Inflammatory macrophage treated with lipopolysaccharide for 4 hours (primary cell): ENCODE results near the gene CCDC142.

Experiments used
- DNase-seq: peaks from one replicate; pipeline ENCODE4 v3.0.0-alpha.2; 2020

The CCDC142 gene

DNA sequence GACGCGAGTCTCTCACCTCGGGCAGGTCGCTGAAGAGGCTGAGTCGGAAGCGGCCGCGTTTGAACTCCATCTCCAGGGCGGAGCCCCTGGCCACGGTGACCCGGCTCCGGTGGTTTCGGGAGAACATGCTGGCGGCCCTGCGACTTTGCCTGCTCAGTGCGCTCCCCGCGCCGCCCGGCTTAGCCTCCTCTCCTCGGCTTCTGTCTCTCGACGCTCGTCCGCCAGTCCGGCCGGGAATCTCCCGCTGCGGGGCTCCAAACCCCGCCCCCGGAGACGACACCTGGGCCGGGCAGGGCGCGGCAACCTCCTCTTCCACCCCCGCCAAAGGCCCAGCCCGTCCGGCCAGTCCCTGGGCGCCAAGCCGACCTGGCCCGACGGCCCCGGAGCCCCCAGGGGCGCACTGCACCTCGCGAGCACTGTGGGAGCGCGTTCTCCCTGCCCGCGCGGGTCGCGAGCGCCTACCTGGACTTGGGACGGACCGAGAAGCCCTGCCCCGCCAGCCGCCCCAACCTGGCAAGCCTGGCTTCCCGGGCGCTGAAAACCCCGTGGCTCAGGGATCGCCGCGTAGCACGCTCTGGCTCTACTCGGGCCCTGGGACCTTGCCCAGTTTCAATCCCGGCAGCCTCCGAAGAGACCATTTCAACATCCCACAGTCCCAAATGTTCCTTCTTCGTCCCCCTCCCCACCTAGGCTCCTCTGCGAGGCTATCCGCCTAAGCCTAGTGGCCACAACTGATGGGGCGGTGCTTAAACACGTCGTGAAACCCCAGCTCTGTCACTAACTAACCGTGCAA, 40.9 kb downstream of the CCDC142 start, which contains the start of gene RTKN:
Gene RTKN (minus strand): TSS at position 248 of the 793 bp plus-strand sequence. CDS start 121 bp downstream, at position 127.
- no peak for DNase-seq

DNA sequence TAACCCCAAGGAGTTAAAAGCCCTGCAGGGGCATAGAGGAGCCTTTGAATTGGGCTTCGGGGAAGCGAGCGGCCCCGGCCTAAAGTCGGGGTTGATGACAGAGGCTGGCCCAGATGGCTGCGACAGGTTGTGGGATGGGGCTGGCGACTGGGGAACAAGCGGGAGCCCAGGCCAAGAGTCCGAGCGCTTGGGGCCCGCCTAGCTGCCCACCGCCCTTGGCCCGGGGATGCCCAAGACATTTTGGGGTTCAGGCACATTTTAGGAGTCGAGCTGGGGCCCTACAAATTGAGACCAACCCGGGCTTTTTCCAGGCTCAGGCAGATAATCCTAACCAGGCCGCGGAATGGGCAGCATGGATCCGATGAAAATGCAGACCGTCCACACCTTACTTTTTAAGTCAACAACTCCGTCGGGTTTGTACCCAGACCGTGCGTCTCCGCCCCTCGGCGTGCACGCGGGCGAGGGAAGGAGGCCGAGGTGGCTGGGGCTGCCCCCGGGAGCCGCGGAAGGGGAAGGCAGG, 41.6 kb downstream of the CCDC142 start:
- no peak for DNase-seq

DNA sequence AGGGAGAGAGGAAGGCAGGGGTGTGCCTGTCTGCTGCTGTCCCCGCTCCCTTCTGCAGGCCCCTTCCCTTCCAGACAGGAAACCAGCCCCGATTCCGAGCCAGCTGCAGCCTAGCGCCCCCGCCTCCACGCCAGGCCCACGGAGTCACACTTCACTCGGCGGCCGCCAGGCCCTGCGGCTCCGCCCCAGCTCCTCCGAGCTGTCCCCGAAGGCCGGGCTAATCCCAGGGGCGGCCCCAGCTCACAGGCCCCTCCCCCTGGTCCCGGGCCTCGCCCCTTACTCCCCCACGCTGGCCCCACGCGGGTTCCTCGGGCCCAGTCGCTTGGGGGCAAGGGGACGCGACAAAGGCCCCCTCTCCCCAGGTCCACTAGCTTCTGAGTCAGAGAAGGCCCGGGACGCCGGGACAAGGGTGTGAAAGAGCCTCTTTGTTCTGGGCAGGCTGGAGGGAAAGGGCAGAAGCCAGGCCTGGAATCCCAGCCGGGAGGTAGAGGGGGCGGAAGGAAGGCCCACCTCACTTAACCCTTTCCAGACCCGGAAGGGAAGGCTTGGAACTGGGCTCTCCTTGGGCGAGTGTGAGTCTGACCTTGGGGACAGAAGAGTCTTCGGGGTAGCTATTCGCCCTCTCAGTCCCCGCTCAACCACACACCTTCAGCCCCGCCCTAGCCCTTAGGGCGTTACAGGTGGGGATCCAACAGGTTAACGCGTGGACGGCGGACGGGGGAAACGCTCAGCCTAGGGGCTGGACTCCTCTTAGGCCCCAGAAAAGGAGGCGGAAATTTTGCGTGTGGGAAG, 42.2 kb downstream of the CCDC142 start:
- DNase-seq: peak; percentile 61

DNA sequence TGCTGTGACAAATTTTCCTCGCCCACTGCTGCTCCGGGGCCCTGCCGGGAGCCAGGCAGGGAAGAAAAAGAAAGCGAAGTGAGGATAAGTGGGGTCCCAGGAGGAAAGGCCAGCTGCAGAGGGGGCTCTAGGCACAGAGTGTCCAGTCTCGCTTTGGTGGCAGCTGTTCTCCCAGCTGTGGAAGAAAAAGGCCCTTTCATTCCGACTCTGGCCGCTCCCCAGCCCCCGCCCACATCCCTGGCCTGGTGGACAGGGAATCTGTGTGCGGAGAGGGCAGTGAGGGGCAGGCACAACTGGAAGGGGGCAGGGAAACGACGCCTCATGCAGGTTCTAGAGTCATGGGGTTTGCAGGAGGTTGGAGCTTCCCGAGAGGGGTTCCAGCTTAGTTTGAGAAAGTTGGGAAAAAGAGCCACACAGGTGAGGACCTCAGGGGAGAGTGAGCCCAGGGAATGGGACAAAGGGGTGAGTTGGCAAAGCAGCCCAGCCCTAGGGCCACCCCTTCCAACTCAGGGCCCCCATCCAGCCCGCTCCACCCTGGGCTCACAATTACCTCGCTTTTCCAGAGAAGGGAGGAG, 42.9 kb downstream of the CCDC142 start:
- no peak for DNase-seq

DNA sequence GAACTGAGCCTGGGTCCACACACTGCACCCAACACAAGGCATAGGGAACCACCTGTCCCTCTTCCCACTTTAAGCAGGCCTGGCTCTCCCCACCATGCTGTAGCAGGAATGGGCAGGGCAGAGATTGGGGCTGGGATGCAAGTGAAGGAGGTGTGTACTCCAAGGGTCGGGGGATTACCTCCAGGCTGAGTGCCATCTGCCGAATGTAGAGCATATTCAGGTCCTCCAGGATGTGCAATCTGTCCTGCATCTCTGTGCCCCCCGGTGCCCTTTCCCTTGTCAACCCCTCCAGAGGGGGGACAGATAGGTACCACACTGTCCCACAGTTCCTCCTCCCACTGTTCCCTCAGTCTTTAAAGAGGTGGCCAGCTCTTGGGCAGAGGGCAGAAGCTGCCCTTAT, 43.4 kb downstream of the CCDC142 start:
- DNase-seq: no peak

DNA sequence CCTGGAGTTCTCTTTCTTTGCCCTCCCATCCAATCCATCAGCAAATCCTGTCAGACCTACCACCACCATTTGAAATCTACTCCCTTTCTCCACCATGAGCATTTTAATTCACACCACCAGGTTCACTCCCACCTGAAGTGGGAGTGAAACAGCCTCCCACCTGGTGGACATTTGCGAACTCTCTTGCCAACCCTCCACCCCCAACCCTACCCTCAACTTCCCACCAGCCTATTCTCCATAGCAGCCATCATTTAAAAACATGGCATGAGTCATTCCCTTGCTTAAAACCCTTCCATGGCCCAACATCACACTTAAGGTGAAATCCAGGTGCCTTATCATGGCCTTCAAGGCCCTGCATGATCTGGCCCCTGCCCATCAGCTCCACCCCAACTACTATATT, 44.5 kb downstream of the CCDC142 start:
- no peak for DNase-seq

DNA sequence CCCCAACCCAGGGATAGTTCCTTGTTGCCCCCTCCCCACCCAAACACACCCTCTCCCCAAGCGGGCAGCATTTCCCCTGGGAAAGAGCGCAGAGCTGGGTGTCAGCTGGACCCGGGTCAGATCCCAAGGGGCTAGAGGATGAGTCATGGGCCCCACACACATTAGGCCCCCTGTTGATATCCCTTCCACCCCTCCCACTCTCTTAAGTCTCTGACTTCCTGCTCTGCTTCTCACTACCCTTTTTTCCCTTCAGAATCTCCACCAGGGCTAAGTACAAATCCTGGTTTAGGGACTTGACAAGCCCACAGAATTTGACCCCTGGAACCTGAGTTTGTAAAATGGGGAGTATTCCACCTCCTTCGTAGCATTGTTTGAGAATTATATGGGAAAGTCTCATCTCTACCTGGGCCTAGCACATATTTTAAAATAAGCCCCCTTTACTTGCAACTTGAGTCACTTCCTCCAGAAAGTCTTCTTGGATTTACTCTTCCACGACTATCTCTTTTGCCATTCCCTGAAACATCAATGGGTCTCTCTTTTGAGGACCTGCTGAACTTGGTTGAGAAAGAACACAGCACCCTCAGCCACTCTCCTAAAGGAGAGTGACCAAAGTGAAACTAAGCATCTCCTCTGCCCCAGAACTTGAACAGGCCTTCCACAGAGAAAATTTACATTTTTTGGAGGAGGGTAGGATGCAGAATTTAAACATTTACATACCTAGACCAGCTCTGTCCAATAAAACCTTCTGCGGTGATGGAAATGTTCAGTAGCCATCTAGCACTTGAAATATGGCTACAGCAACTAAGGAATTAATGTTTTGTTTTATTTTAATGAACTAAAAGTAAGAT, 45.7 kb downstream of the CCDC142 start:
- peak; percentile 32 for DNase-seq

DNA sequence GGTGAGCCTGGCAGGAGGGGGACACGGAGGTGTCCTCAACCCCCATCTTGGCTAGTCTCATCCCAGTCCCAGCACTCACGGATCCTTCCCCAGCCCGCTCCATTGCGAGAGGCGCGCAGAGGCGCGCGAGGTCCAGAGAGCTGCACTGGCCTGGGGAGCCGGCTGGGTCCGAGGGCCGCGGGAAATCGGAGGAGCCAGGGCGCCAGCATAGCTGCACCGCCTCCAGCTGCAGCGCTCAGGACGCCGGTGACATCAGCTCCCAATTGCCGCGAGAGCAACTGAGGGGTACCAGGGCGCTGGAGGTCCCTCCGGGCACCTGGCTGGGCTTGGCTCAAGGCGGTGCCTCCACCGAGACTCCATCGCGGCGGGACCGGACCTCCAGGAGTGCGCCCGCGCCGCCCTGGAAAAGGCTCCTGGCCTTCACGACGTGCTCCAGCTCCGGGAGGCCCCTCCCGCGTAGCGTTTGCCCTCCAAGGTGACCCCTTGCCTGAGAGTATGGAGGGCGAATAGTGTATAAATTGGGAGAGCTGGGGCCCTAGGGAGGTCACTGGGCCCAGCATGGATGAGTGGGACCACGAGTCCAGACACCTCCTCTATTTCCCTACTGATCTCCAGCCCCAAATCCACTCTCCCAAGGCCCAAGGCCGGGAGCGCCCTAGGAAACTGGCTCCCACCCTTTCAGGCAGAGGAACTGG, 46.5 kb downstream of the CCDC142 start:
- DNase-seq: no peak

DNA sequence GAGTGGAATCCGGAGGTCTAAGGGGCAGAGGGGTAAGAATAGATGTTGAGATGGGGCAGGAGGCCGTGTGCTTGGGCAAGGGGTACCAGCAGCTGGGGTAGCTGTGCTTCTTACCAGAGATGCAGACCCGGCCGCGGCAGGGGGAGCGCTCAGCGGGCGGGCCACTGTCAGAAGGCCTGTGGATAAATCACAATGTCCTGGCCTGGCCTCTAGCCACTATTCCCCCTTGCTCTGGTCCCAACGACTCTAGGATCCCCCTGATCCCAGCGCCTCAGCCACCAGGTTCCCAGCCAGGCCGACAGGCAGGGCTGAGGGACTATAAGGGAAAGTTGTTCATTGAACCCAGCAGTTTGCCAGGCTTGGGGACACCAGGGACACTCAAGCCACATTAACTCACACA, 52.3 kb downstream of the CCDC142 start:
- no peak for DNase-seq

DNA sequence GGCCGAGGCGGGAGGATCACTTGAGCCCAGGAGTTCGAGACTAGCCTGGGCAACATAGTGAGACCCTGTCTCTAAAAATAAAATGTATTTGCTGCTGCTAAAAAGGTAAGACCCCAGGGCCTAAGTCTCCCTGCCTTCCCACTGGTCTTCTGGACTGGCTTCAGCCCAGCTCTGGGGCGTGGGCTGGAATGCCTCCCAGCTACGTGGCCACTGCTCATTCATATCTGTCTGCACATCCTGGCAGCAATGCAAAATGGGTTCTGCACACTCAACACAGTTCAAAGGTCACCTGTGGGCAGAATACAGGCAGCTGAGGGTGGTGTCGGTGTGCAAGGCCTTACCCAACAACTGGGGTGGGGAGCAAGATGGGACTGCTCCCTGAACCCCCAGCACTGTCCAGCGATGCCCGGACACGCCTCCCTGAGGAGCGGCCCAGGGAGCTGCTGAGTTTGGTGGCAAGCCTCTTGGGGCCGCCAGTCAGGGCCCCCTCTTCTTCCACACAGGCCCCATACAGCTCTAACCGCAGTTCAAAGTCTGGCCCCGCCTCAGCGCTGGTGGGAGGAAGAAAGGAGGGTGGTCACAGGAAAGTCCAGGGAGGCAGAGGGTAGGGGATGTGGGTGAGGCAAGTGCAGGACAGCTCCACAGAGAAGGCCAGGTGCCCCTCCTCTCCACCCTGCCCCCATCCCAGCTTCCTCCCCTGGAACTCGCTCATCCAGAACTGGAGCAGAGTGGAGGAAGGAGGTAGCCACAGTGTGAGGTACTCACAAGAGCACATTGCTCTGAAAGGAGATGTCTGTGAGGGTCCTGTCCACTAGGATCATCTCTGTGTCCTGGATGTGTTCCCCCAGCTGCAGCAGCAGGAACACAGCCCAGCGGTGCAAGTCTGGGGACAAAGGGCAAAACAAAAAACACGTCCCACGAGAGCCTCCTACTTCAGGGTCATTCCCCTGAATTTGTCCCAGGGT, 53.0 kb downstream of the CCDC142 start:
- no peak for DNase-seq

DNA sequence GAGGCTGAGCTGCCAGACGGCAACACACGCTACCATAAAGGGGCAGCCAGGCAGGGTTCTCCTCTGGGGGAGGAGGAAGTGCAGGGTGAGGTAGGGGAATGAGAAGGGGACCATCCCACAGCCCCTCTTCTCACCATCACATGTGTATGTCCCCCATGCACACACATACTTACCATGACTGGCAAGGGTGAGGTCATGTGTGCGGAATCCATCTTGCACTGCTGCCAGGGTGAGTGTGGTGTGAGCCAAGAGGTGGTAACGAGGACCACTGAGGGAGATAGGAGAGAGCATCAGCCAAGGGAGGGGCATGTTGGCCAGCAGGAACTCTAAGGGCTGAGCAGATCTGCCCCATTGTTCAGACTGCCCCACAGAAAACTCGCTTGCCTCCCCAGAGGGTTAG, 54.1 kb downstream of the CCDC142 start:
- DNase-seq: no peak

DNA sequence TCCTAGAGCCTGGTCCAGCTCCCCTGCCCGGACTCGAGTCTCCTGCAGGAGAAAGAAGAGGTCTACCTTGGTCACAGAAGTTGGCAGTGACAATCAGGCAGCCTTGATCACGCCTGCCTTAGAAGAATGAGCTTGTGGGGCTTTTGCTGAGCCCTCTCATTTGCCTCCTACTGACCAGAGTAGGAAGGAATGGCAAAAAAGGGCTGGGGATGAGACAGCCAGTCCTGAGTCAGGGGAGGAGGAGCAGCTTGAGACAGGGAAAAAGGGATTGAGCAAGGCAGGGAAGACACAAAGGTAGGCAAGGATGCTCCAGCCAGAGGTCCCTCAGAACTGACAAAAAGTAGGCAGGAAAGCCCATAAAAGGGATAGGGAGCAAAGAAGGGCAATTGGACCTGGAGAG, 55.2 kb downstream of the CCDC142 start:
- DNase-seq: no peak

DNA sequence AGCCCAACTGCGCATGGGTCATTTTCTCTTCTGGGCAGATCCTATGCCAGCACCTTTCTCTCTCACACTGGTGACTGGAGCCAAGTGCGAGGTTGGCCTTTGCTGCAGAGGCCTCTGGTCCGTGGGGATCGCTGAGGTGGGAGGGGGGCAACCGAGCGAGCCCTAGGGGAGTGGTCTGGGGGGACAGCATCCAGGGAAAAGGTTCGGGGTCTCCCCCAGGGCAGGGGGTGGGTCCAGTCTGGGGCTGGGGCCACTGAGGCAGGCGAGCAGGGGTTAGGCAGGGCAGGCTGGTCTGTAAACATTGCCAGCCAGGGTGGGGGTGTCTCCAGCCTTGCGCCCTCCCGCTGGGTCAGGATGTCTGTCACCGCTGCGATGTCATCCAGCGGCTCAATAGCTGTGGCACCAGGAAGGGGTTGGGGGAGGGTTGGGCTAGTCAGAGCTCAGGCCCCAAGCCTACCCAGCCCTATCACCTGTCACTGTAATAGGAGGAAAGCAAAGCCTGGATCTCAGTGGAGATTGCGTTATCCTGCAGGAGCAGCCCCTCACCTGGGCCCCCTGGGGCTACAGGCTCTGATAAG, 56.5 kb downstream of the CCDC142 start:
- no peak for DNase-seq

DNA sequence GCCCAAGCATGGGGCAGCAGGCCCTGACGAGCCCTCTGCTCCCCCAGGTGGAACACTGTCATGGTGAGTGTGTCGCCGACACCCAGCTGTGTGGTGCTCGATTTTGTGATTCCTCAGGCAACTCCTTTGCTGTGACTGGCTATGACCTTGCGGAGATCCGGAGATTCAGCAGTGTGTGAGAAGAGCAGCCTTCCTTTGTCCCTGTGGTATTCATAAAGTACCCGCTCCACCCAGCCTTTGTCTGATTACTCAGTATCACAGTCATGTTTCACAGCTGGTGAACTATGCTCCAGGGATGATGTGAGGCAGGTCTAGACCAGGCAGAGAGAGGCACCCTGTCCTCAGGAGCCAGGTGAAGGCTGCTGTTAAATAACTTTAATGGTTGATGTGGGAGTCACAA, 57.3 kb downstream of the CCDC142 start:
- DNase-seq: no peak

DNA sequence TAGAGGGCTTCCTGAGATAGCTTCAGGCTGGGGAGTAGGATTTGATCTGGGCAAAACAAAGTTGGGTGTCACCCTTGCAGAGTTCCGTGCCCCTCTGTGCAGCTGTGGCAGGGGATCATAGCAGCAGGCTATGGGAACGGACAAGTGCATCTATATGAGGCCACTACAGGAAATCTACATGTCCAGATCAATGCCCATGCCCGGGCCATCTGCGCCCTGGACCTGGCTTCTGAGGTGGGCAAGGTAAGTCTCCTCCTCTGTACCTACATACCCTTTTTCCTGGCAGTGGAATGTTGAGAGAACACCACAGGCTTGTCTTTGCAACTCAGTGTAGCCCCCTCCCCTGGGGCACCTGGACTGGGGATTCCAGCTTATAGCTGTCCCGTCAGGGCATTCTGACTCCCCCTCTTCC, 57.8 kb downstream of the CCDC142 start:
- DNase-seq: no peak

DNA sequence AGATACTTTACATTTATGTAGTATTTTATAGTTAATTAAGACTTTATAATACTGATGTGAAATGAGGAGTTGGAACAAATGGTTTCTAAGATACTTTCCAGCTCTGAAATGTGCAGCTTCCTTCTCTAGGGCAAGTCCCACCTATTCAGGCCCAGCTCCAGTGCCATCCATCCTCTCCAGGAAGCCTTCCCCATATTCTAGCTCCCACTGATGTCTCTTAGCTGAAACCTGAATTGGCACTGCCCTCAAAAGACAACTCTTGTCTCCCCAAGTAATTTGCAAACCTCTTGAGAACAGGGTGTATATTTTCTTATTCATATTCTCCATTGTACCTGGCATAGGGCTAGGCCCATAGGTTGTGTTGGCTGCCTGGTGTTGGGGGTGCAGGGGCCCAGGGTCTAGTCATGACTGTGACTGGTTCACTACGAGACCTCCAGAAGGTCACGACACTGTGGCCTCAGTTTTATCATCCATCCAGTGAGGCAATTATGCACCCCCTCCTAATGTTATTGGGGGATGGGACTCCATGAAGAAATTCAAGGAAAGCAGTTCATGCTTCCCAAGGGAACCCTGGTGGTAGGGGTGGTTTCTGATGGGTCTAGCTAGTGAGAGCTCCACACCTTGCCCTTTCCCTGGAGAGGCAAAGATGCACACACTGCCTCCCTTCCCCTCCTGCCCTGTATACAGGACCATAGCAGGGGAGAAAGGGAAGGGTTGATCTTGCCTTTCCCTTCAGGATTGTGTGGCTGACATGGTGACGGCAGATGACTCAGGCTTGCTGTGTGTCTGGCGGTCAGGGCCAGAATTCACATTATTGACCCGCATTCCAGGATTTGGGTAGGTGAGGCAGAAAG, 58.4 kb downstream of the CCDC142 start:
- DNase-seq: no peak
